HepG2 (cell line): Measurements from ENCODE around the gene RPSA. TPM values are rescaled to one million over a fixed set of nuclear protein-coding genes. Genes with fewer than 3 reads are reported as not detected.

ENCODE experiments used
- MED1 ChIP-seq: sonication (generic); formaldehyde crosslinking; IDR thresholded peaks from 2 replicates; pipeline ENCODE4 v1.4.0; 2020; ENCODE audit warnings: missing genetic modification reagents
- SMAD9 ChIP-seq: sonication (generic); formaldehyde crosslinking; IDR thresholded peaks from 2 replicates; pipeline ENCODE4 v1.5.1; 2020; ENCODE audit warnings: mild to moderate bottlenecking, missing genetic modification reagents
- ZNF207 ChIP-seq: fragments of 450-650 bp; IDR thresholded peaks from 2 replicates; pipeline ENCODE4 v1.6.1; 2016; ENCODE audit warnings: antibody characterized with exemption, borderline replicate concordance
- ZNF251 ChIP-seq: sonication (generic); formaldehyde crosslinking; IDR thresholded peaks from 2 replicates; pipeline ENCODE4 v1.9.0; 2021; ENCODE audit warnings: mild to moderate bottlenecking, missing genetic modification reagents
- ZNF563 ChIP-seq: sonication (generic); formaldehyde crosslinking; IDR thresholded peaks from 2 replicates; pipeline ENCODE4 v1.8.0; 2022; ENCODE audit warnings: mild to moderate bottlenecking, moderate library complexity, missing genetic modification reagents
- ZNF572 ChIP-seq: sonication (generic); formaldehyde crosslinking; IDR thresholded peaks from 2 replicates; pipeline ENCODE4 v1.5.1; 2020; ENCODE audit warnings: mild to moderate bottlenecking, missing genetic modification reagents
- ZNF619 ChIP-seq: sonication (generic); formaldehyde crosslinking; IDR thresholded peaks from 2 replicates; pipeline ENCODE4 v1.4.0; 2020; ENCODE audit warnings: mild to moderate bottlenecking, missing genetic modification reagents
- polyA plus RNA-seq, 8 experiments: library from polyadenylated mRNA; depleted of rRNA in 3 of 8; stranded (reverse) in 7 of 8; unstranded in 1 of 8; fragments of >200 nt; fragmentation: Illumina TruSeq in 4 of 8; extraction: Trizol in 4 of 8; gene quantifications; 2 replicates each; pipeline versions ENCODE4 v1.2.1 to v1.2.3, GENCODE V29; 2011 to 2016; ENCODE audit warnings: low read depth in 4 of 8, missing spikeins in 1 of 8, mixed read lengths in 1 of 8; ENCODE audit not compliant: insufficient read depth in 1 of 8
- total RNA-seq, 5 experiments: library from RNA; depleted of rRNA; stranded (reverse); fragments of >200 nt; fragmentation: Illumina TruSeq; extraction: Trizol; gene quantifications; 2 replicates each; pipeline ENCODE4 v1.2.3, GENCODE V29; 2016; ENCODE audit warnings: low read depth in 1 of 5
- TF ChIP-seq, protein P1 (sequence below): sonication (generic); formaldehyde crosslinking; IDR thresholded peaks from 2 replicates; pipeline ENCODE4 v1.9.0; 2021; ENCODE audit warnings: missing genetic modification reagents, borderline replicate concordance
- TF ChIP-seq, protein P2 (sequence below): sonication (generic); formaldehyde crosslinking; IDR thresholded peaks from 2 replicates; pipeline ENCODE4 v1.5.0; 2020; ENCODE audit warnings: mild to moderate bottlenecking, missing genetic modification reagents
- TF ChIP-seq, protein P3 (sequence below): sonication (generic); formaldehyde crosslinking; IDR thresholded peaks from 2 replicates; pipeline ENCODE4 v1.4.0; 2020; ENCODE audit warnings: missing genetic modification reagents
- TF ChIP-seq, protein P4 (sequence below): sonication (generic); formaldehyde crosslinking; IDR thresholded peaks from 2 replicates; pipeline ENCODE4 v1.4.0; 2020; ENCODE audit warnings: missing genetic modification reagents, borderline replicate concordance
- TF ChIP-seq, protein P5 (sequence below): sonication (generic); formaldehyde crosslinking; IDR thresholded peaks from 2 replicates; pipeline ENCODE4 v1.4.0; 2020; ENCODE audit warnings: missing genetic modification reagents

The RPSA gene
- total and polyA plus RNA-seq, 2 of the 13 experiments (the other 11 are each of a cell fraction or from before 2014, with no cell fraction given), result 1,683 to 3,226 TPM

DNA sequence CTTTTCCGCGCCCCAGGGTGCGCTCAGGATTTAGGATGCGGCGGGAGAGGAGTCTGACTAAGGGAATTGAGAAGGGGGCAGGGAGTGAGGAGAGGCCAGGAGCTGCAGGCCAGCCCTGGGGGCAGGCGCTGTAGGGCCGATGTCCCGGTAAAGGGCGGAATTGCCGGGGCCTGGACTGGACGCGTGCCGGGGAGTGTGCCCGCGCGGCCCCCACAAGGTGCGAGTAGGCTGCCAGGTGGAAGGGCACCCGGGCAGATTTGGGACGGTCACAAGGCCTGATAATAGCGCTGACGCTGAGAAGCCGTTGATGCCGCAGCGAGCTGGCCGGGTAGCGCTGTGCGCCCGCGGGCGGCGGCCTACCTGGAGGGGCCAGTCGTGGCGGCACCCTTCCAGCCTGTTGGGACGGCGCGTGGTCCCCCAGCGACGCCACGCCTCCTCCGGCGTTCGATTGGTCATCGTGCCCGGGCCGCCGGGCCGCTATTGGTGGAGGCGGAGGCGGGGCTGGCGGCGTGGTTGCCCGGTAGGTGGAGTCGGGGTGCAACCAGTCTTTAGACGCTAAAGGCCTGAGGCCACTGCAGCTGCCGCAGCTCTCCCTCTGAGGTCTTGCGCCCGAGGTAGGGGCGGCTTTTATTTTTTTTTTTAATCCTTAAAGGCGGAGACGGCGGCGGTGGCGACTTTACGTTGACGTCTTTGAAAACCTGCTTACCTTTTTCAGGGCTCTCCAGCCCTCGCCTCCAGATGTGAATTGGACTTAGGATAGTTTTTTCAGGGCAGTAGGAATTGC lies 22.4 kb upstream of the RPSA start (continued):
- TF ChIP-seq, protein P1, sequence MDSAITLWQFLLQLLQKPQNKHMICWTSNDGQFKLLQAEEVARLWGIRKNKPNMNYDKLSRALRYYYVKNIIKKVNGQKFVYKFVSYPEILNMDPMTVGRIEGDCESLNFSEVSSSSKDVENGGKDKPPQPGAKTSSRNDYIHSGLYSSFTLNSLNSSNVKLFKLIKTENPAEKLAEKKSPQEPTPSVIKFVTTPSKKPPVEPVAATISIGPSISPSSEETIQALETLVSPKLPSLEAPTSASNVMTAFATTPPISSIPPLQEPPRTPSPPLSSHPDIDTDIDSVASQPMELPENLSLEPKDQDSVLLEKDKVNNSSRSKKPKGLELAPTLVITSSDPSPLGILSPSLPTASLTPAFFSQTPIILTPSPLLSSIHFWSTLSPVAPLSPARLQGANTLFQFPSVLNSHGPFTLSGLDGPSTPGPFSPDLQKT (CRISPR knock-in tag), result no peak
- TF ChIP-seq ZNF251 (CRISPR knock-in tag), result no peak
- TF ChIP-seq, protein P2, sequence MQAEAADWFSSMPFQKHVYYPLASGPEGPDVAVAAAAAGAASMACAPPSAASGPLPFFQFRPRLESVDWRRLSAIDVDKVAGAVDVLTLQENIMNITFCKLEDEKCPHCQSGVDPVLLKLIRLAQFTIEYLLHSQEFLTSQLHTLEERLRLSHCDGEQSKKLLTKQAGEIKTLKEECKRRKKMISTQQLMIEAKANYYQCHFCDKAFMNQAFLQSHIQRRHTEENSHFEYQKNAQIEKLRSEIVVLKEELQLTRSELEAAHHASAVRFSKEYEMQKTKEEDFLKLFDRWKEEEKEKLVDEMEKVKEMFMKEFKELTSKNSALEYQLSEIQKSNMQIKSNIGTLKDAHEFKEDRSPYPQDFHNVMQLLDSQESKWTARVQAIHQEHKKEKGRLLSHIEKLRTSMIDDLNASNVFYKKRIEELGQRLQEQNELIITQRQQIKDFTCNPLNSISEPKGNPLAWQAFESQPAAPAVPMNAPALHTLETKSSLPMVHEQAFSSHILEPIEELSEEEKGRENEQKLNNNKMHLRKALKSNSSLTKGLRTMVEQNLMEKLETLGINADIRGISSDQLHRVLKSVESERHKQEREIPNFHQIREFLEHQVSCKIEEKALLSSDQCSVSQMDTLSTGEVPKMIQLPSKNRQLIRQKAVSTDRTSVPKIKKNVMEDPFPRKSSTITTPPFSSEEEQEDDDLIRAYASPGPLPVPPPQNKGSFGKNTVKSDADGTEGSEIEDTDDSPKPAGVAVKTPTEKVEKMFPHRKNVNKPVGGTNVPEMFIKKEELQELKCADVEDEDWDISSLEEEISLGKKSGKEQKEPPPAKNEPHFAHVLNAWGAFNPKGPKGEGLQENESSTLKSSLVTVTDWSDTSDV, result no peak
- no peak for TF ChIP-seq SMAD9
- 0 out of 2 replicates have a peak, but pooled peaks have one; percentile 63 for TF ChIP-seq ZNF563
- no peak for TF ChIP-seq ZNF619 (CRISPR knock-in tag)
- no peak for TF ChIP-seq ZNF207
- no peak for TF ChIP-seq ZNF572 (CRISPR knock-in tag)
- TF ChIP-seq, protein P3, sequence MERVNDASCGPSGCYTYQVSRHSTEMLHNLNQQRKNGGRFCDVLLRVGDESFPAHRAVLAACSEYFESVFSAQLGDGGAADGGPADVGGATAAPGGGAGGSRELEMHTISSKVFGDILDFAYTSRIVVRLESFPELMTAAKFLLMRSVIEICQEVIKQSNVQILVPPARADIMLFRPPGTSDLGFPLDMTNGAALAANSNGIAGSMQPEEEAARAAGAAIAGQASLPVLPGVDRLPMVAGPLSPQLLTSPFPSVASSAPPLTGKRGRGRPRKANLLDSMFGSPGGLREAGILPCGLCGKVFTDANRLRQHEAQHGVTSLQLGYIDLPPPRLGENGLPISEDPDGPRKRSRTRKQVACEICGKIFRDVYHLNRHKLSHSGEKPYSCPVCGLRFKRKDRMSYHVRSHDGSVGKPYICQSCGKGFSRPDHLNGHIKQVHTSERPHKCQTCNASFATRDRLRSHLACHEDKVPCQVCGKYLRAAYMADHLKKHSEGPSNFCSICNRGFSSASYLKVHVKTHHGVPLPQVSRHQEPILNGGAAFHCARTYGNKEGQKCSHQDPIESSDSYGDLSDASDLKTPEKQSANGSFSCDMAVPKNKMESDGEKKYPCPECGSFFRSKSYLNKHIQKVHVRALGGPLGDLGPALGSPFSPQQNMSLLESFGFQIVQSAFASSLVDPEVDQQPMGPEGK (CRISPR knock-in tag), result peak; percentile 88
- TF ChIP-seq, protein P4, sequence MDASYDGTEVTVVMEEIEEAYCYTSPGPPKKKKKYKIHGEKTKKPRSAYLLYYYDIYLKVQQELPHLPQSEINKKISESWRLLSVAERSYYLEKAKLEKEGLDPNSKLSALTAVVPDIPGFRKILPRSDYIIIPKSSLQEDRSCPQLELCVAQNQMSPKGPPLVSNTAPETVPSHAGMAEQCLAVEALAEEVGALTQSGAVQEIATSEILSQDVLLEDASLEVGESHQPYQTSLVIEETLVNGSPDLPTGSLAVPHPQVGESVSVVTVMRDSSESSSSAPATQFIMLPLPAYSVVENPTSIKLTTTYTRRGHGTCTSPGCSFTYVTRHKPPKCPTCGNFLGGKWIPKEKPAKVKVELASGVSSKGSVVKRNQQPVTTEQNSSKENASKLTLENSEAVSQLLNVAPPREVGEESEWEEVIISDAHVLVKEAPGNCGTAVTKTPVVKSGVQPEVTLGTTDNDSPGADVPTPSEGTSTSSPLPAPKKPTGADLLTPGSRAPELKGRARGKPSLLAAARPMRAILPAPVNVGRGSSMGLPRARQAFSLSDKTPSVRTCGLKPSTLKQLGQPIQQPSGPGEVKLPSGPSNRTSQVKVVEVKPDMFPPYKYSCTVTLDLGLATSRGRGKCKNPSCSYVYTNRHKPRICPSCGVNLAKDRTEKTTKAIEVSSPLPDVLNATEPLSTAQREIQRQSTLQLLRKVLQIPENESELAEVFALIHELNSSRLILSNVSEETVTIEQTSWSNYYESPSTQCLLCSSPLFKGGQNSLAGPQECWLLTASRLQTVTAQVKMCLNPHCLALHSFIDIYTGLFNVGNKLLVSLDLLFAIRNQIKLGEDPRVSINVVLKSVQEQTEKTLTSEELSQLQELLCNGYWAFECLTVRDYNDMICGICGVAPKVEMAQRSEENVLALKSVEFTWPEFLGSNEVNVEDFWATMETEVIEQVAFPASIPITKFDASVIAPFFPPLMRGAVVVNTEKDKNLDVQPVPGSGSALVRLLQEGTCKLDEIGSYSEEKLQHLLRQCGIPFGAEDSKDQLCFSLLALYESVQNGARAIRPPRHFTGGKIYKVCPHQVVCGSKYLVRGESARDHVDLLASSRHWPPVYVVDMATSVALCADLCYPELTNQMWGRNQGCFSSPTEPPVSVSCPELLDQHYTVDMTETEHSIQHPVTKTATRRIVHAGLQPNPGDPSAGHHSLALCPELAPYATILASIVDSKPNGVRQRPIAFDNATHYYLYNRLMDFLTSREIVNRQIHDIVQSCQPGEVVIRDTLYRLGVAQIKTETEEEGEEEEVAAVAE (CRISPR knock-in tag), result 0 out of 2 replicates have a peak, but pooled peaks have one; percentile 6
- TF ChIP-seq, protein P5, sequence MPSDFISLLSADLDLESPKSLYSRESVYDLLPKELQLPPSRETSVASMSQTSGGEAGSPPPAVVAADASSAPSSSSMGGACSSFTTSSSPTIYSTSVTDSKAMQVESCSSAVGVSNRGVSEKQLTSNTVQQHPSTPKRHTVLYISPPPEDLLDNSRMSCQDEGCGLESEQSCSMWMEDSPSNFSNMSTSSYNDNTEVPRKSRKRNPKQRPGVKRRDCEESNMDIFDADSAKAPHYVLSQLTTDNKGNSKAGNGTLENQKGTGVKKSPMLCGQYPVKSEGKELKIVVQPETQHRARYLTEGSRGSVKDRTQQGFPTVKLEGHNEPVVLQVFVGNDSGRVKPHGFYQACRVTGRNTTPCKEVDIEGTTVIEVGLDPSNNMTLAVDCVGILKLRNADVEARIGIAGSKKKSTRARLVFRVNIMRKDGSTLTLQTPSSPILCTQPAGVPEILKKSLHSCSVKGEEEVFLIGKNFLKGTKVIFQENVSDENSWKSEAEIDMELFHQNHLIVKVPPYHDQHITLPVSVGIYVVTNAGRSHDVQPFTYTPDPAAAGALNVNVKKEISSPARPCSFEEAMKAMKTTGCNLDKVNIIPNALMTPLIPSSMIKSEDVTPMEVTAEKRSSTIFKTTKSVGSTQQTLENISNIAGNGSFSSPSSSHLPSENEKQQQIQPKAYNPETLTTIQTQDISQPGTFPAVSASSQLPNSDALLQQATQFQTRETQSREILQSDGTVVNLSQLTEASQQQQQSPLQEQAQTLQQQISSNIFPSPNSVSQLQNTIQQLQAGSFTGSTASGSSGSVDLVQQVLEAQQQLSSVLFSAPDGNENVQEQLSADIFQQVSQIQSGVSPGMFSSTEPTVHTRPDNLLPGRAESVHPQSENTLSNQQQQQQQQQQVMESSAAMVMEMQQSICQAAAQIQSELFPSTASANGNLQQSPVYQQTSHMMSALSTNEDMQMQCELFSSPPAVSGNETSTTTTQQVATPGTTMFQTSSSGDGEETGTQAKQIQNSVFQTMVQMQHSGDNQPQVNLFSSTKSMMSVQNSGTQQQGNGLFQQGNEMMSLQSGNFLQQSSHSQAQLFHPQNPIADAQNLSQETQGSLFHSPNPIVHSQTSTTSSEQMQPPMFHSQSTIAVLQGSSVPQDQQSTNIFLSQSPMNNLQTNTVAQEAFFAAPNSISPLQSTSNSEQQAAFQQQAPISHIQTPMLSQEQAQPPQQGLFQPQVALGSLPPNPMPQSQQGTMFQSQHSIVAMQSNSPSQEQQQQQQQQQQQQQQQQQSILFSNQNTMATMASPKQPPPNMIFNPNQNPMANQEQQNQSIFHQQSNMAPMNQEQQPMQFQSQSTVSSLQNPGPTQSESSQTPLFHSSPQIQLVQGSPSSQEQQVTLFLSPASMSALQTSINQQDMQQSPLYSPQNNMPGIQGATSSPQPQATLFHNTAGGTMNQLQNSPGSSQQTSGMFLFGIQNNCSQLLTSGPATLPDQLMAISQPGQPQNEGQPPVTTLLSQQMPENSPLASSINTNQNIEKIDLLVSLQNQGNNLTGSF (CRISPR knock-in tag), result no peak
- no peak for TF ChIP-seq MED1 (CRISPR knock-in tag)
